Parathyroid adenoma (tissue), 2 donors: ENCODE measurements around the gene SURF1.

Source experiments
- H2AFZ ChIP-seq: fragments of 300-600 bp; sonication (generic); one replicate; pipeline ENCODE4 v1.7.0; 2017; ENCODE audit warnings: antibody characterized with exemption, mild to moderate bottlenecking
- H3K27ac ChIP-seq: fragments of 300-600 bp; sonication (generic); one replicate; pipeline ENCODE4 v1.7.0; 2017
- H3K27me3 ChIP-seq: fragments of 300-600 bp; sonication (generic); one replicate; pipeline ENCODE4 v1.7.0; 2017; ENCODE audit warnings: low read length; ENCODE audit not compliant: control insufficient read depth, insufficient read depth
- H3K36me3 ChIP-seq: fragments of 300-600 bp; sonication (generic); one replicate; pipeline ENCODE4 v1.7.0; 2017; ENCODE audit warnings: low read length; ENCODE audit not compliant: control insufficient read depth, insufficient read depth
- H3K4me1 ChIP-seq: fragments of 300-600 bp; sonication (generic); one replicate; pipeline ENCODE4 v1.7.0; 2017; ENCODE audit warnings: control low read depth
- H3K4me2 ChIP-seq: fragments of 300-600 bp; sonication (generic); one replicate; pipeline ENCODE4 v1.7.0; 2017; ENCODE audit warnings: low read length
- H3K4me3 ChIP-seq: fragments of 300-600 bp; sonication (generic); one replicate; pipeline ENCODE4 v1.7.0; 2017; ENCODE audit warnings: low read depth, low read length
- H3K79me2 ChIP-seq: fragments of 300-600 bp; sonication (generic); one replicate; pipeline ENCODE4 v1.7.0; 2017; ENCODE audit warnings: control low read depth
- H3K9ac ChIP-seq: fragments of 300-600 bp; sonication (generic); one replicate; pipeline ENCODE4 v1.7.0; 2017; ENCODE audit warnings: mild to moderate bottlenecking
- H3K9me3 ChIP-seq: fragments of 300-600 bp; sonication (generic); one replicate; pipeline ENCODE4 v1.7.0; 2017; ENCODE audit warnings: low read length; ENCODE audit not compliant: control insufficient read depth
- TF ChIP-seq, protein P1 (sequence below): fragments of 300-600 bp; sonication (generic); IDR thresholded peaks from one replicate; pipeline ENCODE4 v1.7.0; 2017; ENCODE audit warnings: antibody characterized with exemption, mild to moderate bottlenecking
- donor health status: primary hyperparathyroidism.

The SURF1 gene

DNA sequence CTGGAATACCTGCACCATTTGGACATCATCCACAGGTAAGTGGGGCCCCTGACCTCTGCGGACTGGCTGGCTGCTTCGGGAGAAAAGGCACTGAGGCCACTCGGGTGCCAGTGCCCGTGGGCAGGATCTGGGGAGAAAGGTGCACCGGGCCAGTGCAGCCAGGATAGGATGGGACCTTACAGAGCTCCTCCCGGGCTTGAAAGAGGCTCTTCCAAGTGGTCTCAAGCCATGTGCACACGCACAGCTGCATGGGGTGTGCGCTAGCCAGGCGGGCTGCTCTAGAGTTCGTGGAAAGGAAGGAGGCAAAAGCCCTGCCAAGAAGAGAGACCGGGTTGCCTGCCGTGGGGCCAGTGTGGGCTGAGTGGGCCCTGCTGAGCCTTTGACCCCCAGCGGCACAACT, 33.3 kb upstream of the SURF1 start:
- Histone ChIP-seq H3K79me2 (no peaks in the 10 kb centered on the region), H3K27ac (no peak overlapping the region)
- TF ChIP-seq, protein P1, sequence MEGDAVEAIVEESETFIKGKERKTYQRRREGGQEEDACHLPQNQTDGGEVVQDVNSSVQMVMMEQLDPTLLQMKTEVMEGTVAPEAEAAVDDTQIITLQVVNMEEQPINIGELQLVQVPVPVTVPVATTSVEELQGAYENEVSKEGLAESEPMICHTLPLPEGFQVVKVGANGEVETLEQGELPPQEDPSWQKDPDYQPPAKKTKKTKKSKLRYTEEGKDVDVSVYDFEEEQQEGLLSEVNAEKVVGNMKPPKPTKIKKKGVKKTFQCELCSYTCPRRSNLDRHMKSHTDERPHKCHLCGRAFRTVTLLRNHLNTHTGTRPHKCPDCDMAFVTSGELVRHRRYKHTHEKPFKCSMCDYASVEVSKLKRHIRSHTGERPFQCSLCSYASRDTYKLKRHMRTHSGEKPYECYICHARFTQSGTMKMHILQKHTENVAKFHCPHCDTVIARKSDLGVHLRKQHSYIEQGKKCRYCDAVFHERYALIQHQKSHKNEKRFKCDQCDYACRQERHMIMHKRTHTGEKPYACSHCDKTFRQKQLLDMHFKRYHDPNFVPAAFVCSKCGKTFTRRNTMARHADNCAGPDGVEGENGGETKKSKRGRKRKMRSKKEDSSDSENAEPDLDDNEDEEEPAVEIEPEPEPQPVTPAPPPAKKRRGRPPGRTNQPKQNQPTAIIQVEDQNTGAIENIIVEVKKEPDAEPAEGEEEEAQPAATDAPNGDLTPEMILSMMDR, result no peak

DNA sequence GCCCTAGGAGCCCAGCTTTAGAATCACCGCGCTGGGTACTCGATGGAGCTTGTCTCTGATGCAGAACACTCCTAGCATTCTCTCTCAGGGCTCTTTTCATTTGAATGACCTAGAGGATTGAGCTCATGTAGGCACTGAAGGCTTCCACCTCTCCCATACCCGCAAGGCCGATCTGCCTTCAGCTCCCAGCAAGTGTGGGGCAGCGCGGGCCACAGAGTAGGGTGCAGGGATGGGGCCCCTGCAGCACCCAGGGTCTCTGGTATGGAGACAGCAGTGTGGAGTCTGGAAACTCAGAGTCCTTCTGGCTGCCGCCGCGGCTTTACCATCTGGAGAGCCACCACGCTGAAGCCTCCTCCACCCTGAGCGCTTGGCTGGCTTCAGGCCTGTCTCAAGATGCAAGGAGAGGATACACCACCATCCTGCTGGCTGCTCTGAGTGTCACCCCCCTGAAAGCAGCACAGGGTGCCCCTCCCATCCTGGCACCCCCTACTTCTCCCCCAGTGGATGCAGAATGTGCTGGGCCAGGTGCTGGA, 32.8 kb upstream of the SURF1 start:
- Histone ChIP-seq H3K27me3 (no peaks in the 10 kb centered on the region), H3K9ac (no peak overlapping the region), H3K9me3 (no peaks in the 10 kb centered on the region), H3K36me3 (no peaks in the 10 kb centered on the region), H3K79me2 (no peaks in the 10 kb centered on the region), H2AFZ (no peak overlapping the region), H3K4me1 (no peaks in the 10 kb centered on the region), H3K27ac (no peak overlapping the region), H3K4me2 (no peak overlapping the region), H3K4me3 (no peak overlapping the region)
- TF ChIP-seq, protein P1, result no peak

More for the DNA sequence above, 33.3 kb upstream of the SURF1 start:
- no peaks in the 10 kb centered on the region for H3K9me3 ChIP-seq
- no peak overlapping the region for H3K4me2 ChIP-seq
- H2AFZ ChIP-seq, result no peak overlapping the region
- H3K4me1 ChIP-seq, result no peaks in the 10 kb centered on the region
- H3K9ac ChIP-seq, result no peak overlapping the region
- no peaks in the 10 kb centered on the region for H3K36me3 ChIP-seq
- H3K27me3 ChIP-seq, result no peaks in the 10 kb centered on the region
- no peak overlapping the region for H3K4me3 ChIP-seq

DNA sequence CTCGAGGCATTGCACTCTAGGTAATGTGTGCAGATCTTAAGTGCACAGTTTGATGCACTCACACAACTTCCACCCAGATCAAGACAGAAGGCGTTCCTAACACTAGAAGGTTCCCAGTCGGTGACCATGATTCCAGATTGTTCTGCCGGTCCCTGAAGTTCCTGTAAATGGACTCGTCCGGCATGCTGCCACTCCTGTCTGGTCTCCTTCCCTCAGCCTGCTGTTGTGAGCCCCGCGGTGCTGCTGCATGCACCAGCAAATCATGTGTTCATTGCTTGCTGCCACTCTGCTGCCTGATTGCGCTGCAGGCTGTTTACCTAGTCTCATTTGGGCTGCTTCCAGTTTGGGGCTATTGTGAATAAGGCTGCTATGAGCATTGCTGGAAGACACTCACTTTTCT, 31.4 kb upstream of the SURF1 start:
- no peaks in the 10 kb centered on the region for H3K9me3 ChIP-seq
- no peak overlapping the region for H3K4me2 ChIP-seq
- H3K79me2 ChIP-seq, result no peaks in the 10 kb centered on the region
- H2AFZ ChIP-seq, result no peak overlapping the region
- TF ChIP-seq, protein P1, result no peak
- H3K4me1 ChIP-seq, result no peaks in the 10 kb centered on the region
- H3K27me3 ChIP-seq, result no peaks in the 10 kb centered on the region
- H3K36me3 ChIP-seq, result no peaks in the 10 kb centered on the region
- H3K4me3 ChIP-seq, result no peak overlapping the region
- no peak overlapping the region for H3K27ac ChIP-seq
- H3K9ac ChIP-seq, result no peak overlapping the region

GRCh38 chr9:133386338-133386737, 30.1 kb upstream of the SURF1 start:
- Histone ChIP-seq H3K4me1 (no peaks in the 10 kb centered on the region), H3K4me3 (no peak overlapping the region), H3K79me2 (no peaks in the 10 kb centered on the region), H3K27ac (no peak overlapping the region), H3K27me3 (no peaks in the 10 kb centered on the region), H3K9ac (no peak overlapping the region), H3K9me3 (no peaks in the 10 kb centered on the region), H3K36me3 (no peaks in the 10 kb centered on the region), H2AFZ (no peak overlapping the region), H3K4me2 (no peak overlapping the region)
- TF ChIP-seq, protein P1, result no peak

GRCh38 chr9:133385452-133385851, 29.2 kb upstream of the SURF1 start:
- H3K9me3 ChIP-seq, result no peaks in the 10 kb centered on the region
- H3K9ac ChIP-seq, result no peak overlapping the region
- no peaks in the 10 kb centered on the region for H3K36me3 ChIP-seq
- H3K4me2 ChIP-seq, result no peak overlapping the region
- H2AFZ ChIP-seq, result no peak overlapping the region
- TF ChIP-seq, protein P1, result no peak
- H3K27me3 ChIP-seq, result no peaks in the 10 kb centered on the region
- H3K4me1 ChIP-seq, result no peaks in the 10 kb centered on the region
- H3K79me2 ChIP-seq, result no peaks in the 10 kb centered on the region
- H3K27ac ChIP-seq, result no peak overlapping the region
- no peak overlapping the region for H3K4me3 ChIP-seq
